H1 (cell line): ENCODE data around the gene ECE2. TPM values are rescaled to one million over a fixed set of nuclear protein-coding genes. Genes with fewer than 3 reads are reported as not detected.

Source experiments
- MAFK ChIP-seq: IDR thresholded peaks from 2 replicates; pipeline ENCODE4 v1.6.1; 2012; ENCODE audit warnings: low read depth, mild to moderate bottlenecking, improper control_type of control experiment, low read length
- polyA plus RNA-seq, 7 experiments: library from polyadenylated mRNA; depleted of rRNA in 3 of 7; stranded (reverse) in 5 of 7; unstranded in 2 of 7; fragments of >200 nt in 5 of 7; fragments of 200-250 nt in 2 of 7; gene quantifications; 1 replicate in 5 of 7; 2 replicates in 1 of 7; 4 replicates in 1 of 7; pipeline versions ENCODE4 v1.2.1 to v1.2.3, GENCODE V29; 2011 to 2013; ENCODE audit warnings: missing spikeins in 2 of 7, mixed read lengths in 2 of 7
- total RNA-seq: library from RNA; stranded (reverse); fragmentation: NEBNext Ultra II Directional; extraction: Animal tissue kit (Norgen Biotek cat#: 25700); gene quantifications from 2 replicates; pipeline ENCODE4 v1.2.1, GENCODE V29; 2021
- TF ChIP-seq, protein P1 (sequence below): IDR thresholded peaks from 2 replicates; pipeline ENCODE4 v1.6.1; 2012; ENCODE audit warnings: low read length, inconsistent platforms

The ECE2 gene
- total and polyA plus RNA-seq, 2 of the 8 experiments (the other 6 are each of a cell fraction or from before 2014, with no cell fraction given) = 0.44 to 0.86 TPM

DNA sequence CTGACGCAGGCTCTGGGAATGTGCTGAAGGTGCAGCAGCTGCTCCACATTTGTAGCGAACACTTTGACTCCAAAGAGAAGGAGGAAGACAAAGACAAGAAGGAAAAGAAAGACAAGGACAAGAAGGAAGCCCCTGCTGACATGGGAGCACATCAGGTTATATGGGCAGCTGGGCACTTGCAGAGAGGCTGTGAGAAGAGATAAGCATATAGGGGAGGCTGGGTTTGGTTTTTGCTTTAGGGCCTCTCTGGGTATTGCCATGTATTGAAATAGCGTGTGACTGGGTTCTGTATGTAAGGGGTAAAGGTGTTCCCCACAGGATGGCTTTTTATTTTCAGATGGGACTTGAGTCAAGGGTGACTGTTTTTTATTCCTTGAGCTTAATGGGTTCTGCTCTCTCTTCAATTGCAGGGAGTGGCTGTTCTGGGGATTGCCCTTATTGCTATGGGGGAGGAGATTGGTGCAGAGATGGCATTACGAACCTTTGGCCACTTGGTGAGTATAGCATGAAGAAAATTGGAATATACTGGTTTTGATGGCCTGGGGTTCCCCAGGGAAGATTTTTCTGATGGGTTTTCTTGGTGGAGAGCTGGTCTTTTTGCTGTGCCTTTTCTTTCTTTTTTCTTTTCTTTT is 30.6 kb downstream of the ECE2 start (continued):
- TF ChIP-seq, protein P1, sequence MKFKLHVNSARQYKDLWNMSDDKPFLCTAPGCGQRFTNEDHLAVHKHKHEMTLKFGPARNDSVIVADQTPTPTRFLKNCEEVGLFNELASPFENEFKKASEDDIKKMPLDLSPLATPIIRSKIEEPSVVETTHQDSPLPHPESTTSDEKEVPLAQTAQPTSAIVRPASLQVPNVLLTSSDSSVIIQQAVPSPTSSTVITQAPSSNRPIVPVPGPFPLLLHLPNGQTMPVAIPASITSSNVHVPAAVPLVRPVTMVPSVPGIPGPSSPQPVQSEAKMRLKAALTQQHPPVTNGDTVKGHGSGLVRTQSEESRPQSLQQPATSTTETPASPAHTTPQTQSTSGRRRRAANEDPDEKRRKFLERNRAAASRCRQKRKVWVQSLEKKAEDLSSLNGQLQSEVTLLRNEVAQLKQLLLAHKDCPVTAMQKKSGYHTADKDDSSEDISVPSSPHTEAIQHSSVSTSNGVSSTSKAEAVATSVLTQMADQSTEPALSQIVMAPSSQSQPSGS = no peak
- no peak for TF ChIP-seq MAFK
